NK-92 (cell line): ENCODE data around the gene BICC1.

ENCODE experiments used
- DNase-seq: peaks from one replicate; lab custom pipeline; 2025; ENCODE audit not compliant: unreplicated experiment; lab: John Stamatoyannopoulos, UW

The BICC1 gene, protein sequence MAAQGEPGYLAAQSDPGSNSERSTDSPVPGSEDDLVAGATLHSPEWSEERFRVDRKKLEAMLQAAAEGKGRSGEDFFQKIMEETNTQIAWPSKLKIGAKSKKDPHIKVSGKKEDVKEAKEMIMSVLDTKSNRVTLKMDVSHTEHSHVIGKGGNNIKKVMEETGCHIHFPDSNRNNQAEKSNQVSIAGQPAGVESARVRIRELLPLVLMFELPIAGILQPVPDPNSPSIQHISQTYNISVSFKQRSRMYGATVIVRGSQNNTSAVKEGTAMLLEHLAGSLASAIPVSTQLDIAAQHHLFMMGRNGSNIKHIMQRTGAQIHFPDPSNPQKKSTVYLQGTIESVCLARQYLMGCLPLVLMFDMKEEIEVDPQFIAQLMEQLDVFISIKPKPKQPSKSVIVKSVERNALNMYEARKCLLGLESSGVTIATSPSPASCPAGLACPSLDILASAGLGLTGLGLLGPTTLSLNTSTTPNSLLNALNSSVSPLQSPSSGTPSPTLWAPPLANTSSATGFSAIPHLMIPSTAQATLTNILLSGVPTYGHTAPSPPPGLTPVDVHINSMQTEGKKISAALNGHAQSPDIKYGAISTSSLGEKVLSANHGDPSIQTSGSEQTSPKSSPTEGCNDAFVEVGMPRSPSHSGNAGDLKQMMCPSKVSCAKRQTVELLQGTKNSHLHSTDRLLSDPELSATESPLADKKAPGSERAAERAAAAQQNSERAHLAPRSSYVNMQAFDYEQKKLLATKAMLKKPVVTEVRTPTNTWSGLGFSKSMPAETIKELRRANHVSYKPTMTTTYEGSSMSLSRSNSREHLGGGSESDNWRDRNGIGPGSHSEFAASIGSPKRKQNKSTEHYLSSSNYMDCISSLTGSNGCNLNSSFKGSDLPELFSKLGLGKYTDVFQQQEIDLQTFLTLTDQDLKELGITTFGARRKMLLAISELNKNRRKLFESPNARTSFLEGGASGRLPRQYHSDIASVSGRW

DNA sequence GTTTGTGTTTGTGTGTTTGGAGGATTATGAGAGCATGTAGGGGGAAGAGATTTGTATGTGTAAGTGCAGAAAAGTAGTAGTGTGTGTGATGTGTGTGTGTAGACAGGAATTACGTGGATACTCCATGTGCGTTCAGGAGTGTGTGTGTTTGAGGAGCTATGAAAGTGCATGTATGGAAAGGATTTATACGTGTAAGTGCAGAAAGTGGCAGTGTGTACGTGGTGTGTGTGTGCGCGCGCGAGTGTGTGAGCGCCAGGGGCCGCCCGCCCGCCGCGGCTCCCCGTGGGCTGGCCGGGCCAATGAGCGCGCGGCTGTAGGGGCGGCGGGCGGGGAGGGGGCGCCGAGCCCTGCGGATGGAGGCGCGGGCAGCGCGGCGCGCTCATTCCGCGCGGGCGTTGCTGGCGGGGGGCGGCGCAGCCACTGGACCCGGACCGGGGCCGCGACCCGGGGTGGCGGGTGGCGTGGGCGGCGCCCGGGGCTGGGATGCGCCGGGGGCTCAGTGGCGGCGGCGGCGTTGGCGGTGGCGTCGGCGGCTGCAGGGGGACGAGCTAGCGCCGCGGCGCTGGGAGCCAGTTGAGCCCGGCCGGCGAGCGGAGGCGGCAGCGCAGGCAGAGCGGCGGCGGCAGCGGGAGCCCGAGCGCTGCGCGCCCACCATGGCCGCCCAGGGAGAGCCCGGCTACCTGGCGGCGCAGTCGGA, at the start of gene BICC1:
Gene BICC1 (plus strand): TSS at position 382 of the 697 bp plus-strand sequence. CDS start 272 bp downstream, at position 654.
- DNase-seq = no peak

DNA sequence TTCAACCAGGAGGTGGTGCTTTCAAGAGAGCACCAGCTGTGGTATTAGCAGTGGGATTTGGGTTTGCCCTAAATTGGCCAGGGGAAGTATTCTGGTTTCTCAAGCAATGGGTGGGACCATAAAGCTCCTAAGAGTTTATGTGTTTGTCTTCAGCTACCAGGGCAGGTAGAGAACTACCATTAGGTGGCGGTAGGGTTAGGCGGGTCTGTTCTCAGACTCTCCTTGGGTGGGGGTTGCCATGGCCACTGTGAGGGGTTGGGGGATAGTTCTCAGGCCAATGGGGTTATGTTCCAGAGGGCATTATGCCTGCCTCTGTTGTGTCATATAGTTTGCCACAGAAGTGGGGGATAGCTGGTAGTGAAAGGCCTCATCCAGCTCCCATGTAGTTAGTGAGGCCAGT, 47.7 kb upstream of the BICC1 start:
- no peak for DNase-seq

DNA sequence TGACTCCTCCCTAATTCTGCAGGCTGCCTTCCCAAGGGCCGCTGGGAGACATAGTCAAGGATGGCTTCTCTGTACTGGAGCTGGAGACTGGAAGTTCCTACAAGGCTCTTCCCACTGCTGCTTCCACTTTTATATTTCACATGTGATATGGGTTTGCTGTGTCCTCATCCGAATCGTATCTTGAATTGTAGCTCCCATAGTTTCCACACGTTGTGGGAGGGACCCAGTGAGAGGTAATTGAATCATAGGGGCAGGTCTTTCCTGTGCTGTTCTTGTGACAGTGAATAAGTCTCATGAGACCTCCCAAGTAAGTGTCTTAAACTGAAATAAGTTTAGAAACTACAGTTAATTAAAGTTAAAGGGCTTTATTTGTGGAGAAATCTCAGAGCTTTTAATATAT, 47.0 kb upstream of the BICC1 start:
- no peak for DNase-seq

DNA sequence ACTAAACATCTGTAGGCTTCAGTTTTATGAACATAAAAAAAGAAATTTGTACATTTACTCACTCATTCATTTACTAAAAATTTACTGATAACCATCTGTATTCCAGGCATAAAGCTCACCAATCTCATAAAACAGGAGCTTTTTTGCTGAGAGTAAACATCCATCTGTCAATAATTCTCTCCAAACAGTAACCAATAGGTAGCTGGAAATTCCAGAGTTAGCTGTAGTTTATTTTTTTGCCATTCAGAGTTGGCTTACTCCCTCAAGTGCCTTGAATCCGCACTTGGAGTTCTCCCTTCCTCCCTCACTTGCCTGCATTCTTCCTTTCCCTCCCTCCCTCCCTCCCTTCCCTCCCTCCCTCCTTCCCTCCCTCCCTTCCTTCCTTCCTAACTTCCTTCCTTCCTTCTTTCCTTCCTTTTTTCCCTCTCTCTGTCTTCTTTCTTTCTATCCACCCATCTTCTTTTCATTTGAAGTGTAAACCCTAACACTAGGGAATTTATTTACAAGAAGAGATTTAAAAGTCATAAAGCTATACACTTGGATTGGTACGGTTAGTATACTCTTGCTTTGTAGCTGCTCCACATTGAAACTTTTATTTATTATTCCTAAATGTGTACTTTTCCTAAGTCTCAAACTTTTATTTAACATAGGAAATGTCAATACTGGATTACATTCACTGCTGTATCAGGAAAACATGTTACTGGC, 44.6 kb upstream of the BICC1 start:
- no peak for DNase-seq

DNA sequence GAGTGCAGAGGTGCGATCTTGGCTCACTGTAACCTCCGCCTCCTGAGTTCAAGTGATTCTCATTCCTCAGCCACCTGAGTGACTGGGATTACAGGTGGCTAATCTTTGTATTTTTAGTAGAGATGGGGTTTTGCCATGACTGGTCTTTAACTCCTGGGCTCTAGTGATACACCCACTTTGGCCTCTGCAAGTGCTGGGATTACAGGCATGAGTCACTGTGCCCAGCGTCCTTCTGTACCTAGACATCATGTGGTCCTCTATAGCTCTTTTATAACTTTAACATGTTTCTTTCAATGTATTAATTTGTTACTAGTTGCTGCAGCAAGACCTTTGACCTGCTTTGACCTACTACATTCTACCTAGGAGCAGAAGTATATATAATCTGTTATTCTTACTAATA, 38.7 kb upstream of the BICC1 start:
- DNase-seq = no peak

DNA sequence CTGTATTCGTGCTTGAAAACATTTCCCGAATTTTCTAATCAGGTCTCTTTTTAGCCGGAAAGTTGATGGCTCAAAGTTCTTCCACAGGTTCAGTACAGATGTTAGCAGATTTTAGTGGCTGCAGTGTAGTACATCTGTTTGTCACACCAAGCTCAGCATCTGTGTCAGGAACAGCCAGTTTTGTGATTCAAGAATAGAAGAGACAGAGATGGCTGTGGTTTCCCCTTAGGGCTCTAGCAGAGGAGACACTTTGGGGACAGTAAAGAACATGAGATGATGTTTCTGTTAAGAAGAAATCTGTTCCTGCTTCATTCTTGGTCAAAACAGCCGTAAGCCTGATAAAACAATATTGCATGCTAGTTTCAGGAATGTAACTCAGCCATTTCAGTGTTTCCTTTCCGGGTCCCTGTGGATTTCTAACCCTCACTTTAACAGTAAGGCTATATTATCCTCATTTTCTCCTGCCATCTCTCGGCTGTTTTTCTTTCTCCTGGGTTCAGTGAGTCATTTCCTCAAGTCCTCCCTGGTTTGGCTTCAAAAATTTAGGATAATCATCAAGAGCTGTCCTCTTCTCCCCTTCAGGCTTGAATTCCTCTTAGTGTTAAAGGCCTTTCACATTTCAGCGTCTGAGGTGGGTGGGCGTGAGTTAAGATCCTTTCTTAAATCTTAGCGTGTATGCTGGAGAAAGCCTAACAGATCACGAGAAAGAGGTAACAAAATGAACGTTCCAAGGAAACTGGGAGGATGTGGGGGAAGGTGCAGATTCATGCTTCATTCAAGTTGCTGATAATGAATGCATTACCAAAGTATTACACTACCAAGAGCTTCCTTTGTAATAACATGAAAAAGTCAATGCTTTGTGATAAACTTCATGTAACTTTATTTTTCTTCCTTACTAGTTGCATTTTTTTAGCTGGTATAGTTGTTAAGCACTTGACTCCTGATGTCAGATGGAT, 37.1 kb upstream of the BICC1 start:
- DNase-seq = no peak

DNA sequence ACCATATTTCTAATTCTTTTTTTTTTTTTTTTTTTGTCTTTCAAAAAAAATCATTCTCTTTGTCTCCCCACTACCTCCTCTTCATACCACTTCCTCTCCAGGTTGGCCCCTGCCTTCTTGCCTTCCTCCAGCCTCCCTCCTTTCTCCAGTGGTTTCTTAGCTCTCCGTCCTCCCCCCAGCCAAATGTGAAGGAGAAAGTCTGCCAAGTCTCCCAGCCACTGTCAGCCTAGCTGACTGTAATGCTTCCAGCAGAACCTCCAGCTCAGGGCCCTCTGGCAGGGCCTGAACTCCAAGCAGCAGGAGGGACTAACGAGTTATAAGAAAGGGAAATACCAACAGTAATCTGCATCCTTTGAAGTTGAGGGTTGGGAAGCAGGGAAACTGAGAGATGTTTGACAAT, 35.5 kb upstream of the BICC1 start:
- DNase-seq = no peak

DNA sequence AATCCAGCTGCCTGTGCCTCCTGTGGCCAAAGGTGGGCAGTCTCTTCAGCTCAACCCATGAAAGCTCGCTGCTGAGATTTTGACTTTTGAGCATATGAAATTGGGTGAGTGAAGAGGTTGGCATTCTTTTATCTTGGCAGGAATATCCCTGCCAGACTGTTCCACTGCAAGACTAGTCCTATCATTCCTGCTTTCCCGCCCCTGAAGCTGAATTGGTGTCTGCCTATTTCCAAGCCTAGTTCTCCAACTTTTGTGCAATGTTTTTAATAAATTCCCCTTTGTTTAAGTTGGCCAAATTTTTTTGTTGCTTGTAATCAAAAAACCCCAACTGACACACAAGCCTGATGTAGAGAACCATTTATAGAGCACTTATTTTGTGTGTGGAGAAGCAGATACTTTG, 34.8 kb upstream of the BICC1 start:
- DNase-seq = no peak

DNA sequence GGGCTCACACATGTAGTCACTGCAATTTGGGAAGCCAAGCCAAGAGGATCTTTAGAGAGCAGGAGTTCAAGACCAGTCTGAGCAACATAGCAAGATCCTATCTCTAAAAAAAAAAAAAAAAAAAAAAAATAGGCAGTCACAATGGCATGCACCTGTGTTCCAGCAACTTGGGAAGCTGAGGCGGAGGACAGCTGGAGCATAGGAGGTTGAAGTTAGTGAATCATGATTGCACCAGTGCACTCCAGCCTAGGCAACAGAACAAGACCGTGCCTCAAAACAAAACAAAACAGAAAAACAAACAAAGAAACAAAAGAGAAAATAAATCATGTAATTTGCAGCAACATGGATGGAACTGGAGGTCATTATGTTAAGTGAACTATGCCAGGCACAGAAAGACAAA, 33.6 kb upstream of the BICC1 start:
- no peak for DNase-seq

DNA sequence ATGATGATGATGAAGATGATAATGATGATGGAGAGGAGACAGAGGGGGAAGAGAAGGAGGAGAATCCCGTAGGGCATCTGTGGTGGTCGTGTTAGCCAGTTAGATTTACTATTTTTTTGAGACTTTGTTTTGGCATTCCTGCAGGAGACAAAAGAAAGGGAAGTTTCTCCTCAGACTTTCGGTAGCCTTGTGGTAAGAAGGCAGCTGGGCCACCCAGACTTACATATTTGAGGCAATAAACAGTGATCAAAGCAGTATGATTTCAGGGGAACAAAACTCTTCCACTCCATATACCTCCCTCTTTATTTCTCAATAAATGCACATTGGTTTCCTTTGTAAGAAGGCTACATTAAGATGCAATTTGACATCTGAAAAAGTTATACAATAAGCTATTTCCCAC, 32.4 kb upstream of the BICC1 start:
- DNase-seq = no peak

DNA sequence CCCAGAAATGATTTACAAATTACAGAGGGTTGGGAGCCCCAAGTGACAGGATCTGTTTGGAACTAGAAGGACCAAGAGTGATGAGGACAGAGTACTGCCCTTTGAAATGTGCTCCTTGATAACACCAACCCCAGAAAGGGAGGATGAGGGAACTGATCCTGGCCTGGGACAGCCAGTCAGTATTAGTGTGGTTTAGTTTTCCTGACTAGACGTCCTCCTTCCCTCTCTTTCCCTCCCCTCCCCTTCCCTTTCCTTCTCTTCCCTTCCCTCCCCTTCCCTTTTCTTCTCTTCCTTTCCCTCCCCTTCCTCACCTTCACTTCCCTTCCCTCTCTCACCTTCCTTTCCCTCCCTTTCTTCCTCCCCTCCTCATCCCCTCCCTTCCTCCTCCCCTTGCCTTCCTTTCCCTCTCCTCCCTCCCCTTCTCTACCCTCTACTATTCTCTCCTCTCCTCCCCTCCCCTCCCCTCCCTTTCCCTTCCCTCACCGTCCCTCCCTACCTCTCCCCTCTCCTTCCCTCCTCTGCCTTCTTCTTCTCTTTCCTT, 31.0 kb upstream of the BICC1 start:
- DNase-seq = no peak

DNA sequence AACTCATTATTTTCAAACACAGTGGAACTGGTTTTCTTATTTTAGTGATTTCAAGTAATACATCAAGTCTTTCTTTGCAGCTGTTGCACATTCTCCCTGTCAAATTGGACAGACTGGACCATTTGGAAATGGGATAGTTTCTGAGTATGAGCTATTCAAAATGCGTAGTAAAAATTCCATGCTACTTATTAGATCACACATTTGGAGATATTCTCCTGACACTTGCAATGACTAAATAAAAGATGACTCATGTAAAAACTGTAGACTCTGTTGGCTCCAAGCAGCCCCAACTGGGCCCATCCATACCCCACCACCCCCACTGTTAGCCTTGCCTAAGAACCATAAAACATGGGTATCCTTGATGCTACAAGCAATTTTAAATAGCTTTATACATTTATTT, 25.9 kb upstream of the BICC1 start:
- DNase-seq = no peak

DNA sequence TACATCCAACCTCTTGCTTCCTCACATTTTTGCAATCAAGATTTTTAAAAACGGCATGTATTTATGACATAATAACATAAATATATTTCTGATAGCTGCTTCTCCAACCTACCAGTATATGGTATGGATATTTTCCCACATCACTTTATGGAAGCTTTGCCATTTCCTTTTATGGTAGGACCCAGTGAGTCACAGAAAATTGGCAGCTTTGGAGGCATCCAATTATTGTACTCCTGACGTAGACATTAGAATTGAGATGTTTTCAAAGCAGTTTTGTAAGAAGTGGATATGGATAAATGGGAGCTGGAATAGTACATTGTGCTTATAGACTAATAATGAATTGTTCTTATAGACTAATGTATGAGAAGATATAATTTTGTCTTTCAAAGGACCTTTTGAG, 23.8 kb upstream of the BICC1 start:
- DNase-seq = no peak

DNA sequence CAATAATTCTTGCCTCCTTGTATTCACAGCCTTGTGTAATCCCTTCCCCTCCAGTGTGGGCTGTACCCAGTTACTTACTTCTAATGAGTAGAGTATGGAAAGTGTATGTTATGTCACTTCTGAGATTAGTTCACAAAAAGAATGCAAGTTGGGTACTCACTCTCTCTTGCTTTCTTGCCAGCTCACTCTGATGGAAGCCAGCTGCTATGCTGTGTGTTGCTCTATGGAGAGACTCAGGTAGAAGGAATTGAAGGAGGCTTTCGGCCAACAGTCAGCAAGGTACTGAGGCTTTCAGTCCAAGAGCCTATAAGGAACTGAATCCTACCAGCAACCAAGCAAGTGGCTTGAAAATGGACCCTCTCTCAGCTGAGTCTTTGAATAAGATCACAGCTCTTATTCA, 9.7 kb upstream of the BICC1 start:
- DNase-seq = no peak

DNA sequence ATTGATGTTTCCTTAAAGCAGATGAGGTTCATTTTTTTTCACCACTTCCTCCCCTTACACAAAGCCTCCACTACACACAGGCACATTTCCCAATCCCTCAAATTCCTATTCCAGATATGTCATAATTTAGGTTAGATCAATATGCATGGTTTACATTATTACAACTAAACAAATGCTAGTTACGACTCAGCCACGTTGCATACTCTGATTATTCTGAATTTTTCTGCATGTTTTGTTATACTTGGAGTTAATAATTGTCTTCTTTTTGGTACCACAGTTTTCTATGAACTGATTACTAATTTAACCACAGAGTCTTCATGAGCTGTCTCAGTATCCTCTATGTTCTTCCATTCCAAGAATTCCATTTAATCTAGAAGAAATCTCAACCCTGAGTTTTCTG, 4.4 kb upstream of the BICC1 start:
- DNase-seq = no peak

DNA sequence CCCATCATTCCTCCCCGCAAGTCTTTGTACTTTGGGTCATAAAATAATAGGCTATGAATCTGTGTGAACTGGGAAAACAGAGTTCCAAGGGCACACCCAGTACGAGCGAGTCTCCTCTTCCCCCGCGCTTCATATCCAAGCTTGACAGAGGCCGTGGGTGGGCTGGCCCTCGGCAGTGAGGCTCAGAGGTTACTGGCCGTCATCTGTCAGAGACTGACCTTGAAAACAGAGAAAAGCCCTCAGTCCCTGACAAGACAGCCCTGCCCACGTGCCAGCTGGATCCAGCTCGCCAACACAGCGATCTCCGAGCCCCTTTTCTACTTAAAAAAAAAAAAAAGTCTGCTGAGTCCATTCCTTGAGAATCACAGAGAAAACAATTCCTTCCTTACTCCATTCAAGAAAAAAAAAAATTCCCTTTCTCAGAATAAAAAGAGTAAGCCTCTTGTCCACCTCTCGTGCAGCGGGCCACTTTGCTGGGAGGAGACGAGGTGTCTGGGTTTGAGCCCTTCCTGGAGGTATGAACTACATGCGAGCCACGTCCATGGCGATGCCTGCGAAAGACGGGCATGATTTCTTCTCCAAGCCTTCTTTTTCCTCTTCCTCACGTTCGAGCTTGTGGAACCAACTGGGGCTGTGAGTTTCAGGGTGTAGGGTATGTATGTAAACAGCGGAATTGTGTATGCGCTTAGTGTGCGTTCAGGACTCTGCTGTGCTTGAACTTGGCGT, 744 bp upstream of the BICC1 start:
- DNase-seq = no peak

DNA sequence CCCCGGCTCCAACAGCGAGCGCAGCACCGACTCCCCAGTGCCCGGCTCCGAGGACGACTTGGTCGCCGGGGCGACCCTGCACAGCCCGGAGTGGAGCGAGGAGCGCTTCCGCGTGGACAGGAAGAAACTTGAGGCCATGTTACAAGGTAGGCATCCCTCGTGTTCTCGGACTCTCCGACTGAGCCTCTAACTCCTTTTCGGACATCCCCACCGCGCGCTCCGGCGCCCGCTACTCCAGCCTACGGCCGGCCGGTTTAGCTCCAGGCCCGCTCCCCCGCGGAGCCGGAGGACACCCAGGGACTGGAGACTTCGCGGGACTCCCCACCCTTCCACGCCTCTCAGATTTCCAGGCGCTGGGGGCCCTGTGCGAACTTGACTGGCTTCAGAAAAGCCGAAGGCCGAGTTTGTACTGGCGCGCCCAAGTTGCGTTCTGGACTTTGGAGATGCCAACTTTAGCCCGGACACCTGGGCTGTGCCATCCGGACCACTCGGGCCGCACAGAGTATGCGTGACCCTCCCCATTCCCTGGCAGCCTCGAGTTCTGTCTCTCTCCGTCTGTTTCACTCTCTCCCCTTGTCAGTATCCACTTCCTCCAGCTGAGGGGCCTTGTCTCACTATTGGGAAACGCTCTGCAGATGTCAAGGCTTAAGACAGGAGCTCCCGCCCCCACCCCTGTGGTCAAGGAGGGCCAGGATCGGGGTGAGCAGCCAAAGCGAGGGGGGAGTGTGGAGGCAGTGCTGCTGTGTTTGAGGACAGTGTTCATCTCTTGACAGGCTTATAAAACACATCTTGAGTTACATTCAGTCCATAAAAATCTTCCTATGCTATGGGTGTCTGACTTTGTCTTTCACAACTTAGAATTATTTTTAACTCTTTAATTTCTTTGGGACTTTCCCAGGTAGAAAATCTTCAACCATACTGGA, 777 bp downstream of the BICC1 start:
- no peak for DNase-seq
